MG63 (cell line): ENCODE measurements around the gene APBA3. TPM values are rescaled to one million over a fixed set of nuclear protein-coding genes. Genes with fewer than 3 reads are reported as not detected.

ENCODE experiments used
- DNase-seq: peaks from one replicate; pipeline ENCODE4 v3.0.0-alpha.2; 2020
- H3K27me3 ChIP-seq: fragments of 250-450 bp; sonication (Bioruptor Pico); 2 replicates; pipeline ENCODE4 v1.5.1; 2020; ENCODE audit warnings: mild to moderate bottlenecking, moderate library complexity
- H3K36me3 ChIP-seq: fragments of 250-450 bp; sonication (Bioruptor Pico); 2 replicates; pipeline ENCODE4 v1.5.1; 2020; ENCODE audit warnings: mild to moderate bottlenecking, moderate library complexity
- H3K4me3 ChIP-seq: fragments of 250-450 bp; sonication (Bioruptor Pico); 2 replicates; pipeline ENCODE4 v1.5.1; 2020; ENCODE audit warnings: mild to moderate bottlenecking, moderate library complexity
- H3K9me3 ChIP-seq: fragments of 250-450 bp; sonication (Bioruptor Pico); 2 replicates; pipeline ENCODE4 v1.5.1; 2020; ENCODE audit warnings: mild to moderate bottlenecking, moderate library complexity
- total RNA-seq: library from RNA; depleted of rRNA; stranded (reverse); fragments of >200 nt; shearing (Covaris generic); gene quantifications from 2 replicates; pipeline ENCODE4 v1.2.3, GENCODE V29; 2014; ENCODE audit warnings: low replicate concordance; rRNA removed

APBA3 gene, protein sequence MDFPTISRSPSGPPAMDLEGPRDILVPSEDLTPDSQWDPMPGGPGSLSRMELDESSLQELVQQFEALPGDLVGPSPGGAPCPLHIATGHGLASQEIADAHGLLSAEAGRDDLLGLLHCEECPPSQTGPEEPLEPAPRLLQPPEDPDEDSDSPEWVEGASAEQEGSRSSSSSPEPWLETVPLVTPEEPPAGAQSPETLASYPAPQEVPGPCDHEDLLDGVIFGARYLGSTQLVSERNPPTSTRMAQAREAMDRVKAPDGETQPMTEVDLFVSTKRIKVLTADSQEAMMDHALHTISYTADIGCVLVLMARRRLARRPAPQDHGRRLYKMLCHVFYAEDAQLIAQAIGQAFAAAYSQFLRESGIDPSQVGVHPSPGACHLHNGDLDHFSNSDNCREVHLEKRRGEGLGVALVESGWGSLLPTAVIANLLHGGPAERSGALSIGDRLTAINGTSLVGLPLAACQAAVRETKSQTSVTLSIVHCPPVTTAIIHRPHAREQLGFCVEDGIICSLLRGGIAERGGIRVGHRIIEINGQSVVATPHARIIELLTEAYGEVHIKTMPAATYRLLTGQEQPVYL
- 1.4 and 10.1 TPM in 2 replicates for total RNA-seq

DNA sequence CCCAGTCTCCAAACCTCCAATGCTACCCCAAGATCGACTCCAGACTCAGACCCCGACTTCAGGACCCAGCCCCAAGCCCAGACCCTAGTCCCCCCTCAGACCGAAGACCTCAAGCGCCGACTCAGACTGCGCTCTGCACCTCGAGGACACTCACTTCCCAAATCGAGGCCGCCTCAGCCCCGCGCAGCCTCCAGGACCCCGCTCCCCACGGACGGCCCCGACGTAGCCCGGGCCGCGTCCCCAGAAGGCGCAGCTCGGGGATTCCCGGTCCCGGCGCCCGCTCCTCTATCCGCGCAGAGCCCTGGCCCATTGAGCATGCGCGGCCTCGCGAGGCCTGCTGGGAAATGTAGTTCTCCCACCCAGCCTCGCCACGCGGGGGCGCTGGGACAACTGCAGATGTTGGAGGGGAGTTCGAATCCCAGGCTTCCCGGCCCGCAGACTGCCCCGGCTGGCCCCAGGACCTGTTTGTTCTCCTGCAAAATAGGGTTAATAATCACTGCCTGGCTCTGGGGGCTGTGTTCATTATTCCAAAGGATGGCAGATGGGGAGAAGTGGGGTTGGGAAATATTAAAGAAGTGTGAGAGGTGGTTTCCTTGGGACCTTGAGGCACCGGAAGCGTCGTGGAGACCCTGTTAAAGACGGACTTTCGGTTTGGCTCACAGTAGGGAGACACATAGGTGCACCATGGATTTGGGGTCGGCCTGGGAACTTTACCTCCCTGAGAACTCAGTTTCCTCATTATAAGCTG is at the start of gene APBA3:
Gene APBA3, minus strand, starts transcription at position 311 of the 748 bp plus-strand sequence. CDS start 1,428 bp downstream, outside the sequence.
- Histone ChIP-seq H3K27me3 (no peaks in the 10 kb centered on the region), H3K36me3 (no peaks in the 10 kb centered on the region), H3K4me3 (peak within 1 kb of the TSS; percentile 89), H3K9me3 (no peaks in the 10 kb centered on the region)
- peak; percentile 78 for DNase-seq

DNA sequence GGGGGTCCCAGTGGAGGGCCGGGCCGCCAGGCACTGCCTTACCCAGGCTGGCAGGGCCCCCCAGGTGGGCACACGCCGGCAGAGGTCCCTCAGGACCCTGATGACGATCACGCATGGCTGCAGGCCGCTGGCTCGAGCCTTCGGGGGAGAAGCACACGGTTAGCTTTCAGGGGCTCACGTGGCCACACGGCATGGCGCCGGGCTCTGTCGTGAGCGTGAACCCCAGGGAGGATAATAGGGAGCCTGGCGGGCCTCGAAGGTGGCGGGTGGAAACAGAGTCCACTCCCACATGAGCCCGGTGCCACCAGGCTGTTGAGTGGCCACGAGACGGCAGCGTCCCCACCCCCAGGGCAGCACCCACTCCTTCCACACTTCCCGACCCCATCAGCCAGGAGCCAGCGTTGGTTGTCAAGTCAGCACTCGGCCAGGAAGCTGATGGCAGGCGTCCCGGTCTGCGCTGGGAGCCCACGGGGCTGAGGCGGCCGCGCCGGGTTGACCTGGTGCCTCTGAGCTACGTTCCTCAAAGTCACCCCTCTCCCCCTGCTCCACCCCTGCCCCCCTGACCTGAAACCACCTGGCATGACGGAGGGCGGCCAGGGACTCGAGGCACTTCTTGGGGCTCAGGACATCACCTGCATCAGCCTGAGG is 49.3 kb upstream of the APBA3 start:
- Histone ChIP-seq H3K27me3 (no peaks in the 10 kb centered on the region), H3K9me3 (no peaks in the 10 kb centered on the region), H3K36me3 (no peaks in the 10 kb centered on the region), H3K4me3 (no peak overlapping the region)
- DNase-seq: no peak

DNA sequence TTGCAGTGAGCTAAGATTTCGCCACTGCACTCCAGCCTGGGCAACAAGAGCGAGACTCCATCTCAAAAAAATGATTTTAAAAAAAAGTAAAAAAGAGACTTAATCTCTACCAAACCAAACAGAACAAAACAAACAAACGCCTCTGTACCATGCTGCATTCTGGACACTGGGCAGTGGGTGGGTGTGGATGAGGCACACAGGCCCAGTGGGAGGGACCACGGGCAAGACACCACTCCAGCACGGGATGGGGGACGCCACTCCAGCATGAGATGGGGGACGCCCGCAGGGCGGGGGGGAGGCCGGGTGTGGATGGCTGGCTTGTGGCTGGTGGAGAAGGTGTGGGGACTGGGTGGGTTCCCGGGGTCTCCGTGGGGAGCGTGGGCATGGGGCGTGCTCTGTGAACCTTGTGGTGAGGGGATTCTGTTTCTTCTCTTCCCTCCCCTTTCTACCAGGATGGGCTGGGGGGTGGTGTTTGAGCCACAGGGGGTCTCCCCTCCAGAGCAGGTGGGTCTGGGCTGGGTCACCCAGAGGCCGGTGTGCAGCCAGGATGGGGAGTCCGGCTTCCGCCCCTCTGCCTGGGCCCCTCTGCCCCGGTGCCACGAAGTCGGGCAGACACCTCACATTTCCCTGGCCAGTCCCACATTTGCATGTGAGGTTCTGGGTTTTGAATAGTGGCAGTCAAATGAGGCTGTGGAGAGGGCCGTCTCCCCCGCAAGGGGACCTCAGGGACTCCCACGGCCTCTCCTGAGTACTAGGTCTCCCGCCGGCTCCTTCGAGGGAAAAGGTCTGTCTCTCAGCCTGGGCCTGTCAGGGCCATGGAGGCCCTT is 48.6 kb upstream of the APBA3 start:
- H3K27me3 ChIP-seq: no peaks in the 10 kb centered on the region
- H3K36me3 ChIP-seq: no peaks in the 10 kb centered on the region
- no peak for DNase-seq
- no peak overlapping the region for H3K4me3 ChIP-seq
- no peaks in the 10 kb centered on the region for H3K9me3 ChIP-seq

DNA sequence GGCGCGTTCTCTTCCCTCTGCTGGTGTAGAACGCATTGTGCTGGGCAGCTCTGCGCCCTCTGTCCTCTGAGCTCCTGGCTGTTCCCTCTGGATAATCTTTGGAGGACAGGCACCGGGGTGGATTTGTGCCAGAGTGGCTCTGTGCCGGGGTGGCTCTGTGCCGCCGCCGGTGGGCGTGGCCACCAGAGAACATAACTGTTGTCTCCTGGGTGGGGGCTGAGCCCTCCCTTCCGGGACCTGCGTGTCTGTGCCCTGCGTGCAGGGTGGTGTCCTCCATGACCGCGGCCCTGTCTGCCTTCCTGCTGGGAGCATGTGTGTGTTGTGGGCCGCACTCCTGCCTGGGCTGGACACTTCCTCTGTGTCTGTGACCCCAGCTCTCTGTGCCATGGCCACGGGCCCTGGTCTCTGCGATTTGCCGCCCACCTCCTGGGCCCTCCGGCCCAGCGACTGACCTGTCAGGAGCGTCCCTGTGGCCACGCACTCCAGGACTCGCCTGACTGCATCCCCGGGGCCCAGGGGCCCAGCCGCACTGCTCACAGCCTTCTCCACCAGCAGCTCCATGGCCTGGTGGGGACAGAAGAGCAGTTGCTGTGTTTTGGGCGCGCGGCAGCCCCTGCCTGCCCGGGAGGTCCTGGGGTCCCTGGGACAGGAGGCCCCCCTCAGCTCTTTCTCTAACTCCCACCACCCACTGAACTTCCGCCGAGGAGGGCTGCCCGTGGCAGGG is 47.1 kb upstream of the APBA3 start:
- no peaks in the 10 kb centered on the region for H3K9me3 ChIP-seq
- no peaks in the 10 kb centered on the region for H3K36me3 ChIP-seq
- H3K4me3 ChIP-seq: no peak overlapping the region
- no peak for DNase-seq
- no peaks in the 10 kb centered on the region for H3K27me3 ChIP-seq

DNA sequence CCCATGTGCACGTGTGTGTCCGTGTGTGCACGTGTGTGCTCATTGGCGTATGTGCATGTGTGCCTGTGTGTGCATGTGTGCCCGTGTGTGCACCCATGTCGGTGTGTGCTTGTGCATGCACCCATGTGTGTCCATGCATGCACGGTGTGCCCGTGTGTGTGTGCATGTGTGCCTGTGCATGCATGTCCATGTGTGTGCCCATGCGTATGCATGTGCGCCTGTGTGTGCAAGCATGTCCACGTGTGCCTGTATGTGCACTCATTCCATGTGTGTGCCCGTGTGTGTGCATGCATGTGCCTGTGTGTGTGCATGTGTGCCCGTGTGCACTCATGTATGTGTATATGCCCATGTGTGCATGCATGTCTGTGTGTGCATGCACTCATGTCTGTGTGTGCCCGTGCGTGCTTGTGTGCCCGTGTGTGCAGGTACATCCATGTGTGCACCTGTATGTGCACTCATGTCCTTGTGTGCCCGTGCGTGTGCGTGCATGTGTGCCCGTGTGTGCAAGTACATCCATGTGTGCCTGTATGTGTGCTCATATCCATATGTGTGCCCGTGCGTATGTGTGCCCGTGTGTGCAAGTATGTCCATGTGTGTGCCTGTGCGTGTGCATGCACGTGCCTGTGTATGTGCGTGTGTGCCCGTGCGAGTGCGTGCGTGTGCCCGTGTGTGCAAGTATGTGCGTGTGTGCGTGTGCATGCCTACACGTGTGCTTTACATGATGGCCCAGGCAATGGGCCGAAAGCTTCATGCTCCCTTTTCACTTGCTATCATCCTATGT is 46.3 kb upstream of the APBA3 start:
- Histone ChIP-seq H3K27me3 (no peaks in the 10 kb centered on the region), H3K9me3 (no peaks in the 10 kb centered on the region), H3K36me3 (no peaks in the 10 kb centered on the region), H3K4me3 (no peak overlapping the region)
- no peak for DNase-seq

DNA sequence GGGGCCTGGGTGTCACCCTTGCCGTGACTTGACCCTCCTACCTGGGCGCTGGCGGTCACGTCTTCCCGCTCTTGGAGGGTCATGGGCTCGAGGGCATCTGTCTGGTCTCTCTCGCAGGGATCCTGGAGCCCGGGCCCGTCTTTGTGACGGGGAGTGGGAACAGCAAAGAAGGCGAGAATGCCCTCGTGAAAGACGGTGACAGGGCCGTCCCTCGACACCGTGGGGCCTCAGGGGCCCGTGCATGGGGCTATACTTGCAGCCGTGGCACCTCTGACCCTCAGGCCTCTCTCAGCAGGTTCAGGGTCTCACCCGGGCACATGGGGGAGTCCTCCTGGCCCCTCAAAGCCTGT is 45.6 kb upstream of the APBA3 start:
- Histone ChIP-seq H3K9me3 (no peaks in the 10 kb centered on the region), H3K4me3 (no peak overlapping the region), H3K27me3 (no peaks in the 10 kb centered on the region), H3K36me3 (no peaks in the 10 kb centered on the region)
- DNase-seq: no peak

DNA sequence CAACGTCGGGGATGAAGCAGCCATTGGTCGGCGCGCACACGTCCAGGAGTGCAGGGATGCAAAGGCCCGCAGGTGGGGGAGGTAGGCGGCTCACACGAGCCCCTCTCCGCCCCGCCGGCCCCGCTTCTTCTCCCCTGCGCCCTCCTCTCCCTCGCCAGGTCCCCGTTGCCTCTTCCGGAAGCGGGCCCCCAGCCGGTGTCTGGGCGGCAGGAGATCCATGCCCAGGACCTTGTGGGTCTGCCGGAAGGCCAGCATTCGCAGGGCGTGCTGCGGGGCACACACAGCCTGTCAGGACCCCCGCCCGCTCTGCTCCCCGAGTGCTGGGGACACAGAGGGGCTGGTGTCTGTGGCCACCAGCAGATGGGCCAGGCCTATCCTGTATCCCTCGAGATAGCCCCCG is 44.4 kb upstream of the APBA3 start:
- Histone ChIP-seq H3K36me3 (no peaks in the 10 kb centered on the region), H3K27me3 (no peaks in the 10 kb centered on the region), H3K4me3 (no peak overlapping the region), H3K9me3 (no peaks in the 10 kb centered on the region)
- no peak for DNase-seq

DNA sequence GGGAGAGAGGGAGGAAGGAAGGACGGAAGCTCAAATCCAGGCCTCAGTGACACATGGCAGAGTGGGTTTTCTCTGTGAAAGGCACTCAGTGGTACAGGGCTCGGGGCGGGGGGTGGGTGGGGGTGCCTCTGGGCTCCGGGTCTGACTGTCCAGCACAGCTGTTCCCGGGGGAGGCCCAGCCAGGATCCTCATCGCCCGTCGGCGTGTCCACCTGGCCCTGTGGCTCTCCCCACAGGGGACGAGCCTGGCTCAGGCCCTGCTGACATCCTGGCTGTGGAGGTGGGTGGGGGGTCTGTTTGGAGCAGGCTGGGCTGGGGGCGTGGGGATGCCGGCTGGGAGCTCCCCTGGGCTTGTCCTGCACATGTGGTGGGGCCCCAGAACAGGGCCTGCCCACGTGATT is 42.9 kb upstream of the APBA3 start:
- H3K4me3 ChIP-seq: no peak overlapping the region
- no peaks in the 10 kb centered on the region for H3K27me3 ChIP-seq
- no peak for DNase-seq
- no peaks in the 10 kb centered on the region for H3K36me3 ChIP-seq
- no peaks in the 10 kb centered on the region for H3K9me3 ChIP-seq

DNA sequence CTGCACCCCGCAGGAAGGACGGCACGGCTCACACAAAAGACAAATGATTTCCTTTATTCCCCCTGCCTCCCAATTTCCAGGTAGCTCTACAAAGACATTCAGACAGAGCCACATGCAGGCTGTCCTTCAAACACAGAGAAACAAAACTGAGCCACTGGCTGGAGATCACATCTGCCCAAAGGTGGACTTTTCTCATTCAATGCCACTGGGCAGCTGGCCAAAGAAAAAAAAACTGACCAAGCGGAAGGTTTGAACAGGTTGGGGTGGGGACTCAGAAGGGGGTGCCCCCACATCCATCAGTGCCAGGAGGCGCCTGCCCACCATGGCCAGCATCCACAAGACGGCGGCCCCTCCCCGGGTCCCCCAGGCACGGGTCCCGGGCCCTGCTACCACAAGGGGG is 42.5 kb upstream of the APBA3 start:
- H3K27me3 ChIP-seq: no peaks in the 10 kb centered on the region
- no peaks in the 10 kb centered on the region for H3K36me3 ChIP-seq

DNA sequence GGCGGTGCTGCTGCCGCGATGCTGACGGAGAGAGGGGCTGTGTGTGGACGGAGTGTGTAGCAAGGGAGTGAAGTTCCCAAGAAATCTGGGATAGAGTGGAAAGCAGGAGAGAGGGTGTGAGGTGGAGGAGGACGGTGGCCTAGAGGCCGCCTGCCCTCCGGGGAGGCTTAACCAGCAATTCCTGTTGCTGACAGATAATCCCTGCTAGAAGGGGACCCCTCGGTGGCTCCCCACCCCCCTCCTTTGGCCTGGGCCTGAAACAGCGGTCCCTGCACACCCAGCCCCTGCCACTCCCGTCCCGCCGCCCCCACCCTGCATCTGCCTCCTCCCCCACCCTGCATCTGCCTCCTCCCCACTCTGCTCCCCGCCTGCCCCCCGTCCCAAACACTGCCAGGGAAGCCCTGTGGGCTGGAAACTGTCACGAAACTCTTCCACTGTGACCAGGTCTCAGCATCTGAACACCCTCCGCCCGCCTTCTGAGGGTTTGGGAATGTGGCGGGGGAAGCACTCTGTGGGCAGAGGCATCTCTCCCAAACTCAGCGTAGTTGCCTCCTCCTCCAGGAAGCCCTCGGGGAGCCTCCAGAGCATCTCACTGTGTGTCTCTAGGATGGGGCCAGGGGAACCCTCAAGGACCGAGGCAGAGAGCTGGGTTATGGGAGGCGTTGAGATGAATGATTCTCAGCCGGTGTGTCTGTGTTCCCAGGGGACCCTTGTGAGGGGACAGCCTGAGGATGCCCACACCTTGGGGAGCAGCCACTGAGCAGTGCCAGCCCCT is 41.8 kb upstream of the APBA3 start:
- H3K36me3 ChIP-seq: no peaks in the 10 kb centered on the region
- DNase-seq: no peak
- H3K9me3 ChIP-seq: no peaks in the 10 kb centered on the region
- no peaks in the 10 kb centered on the region for H3K27me3 ChIP-seq
- H3K4me3 ChIP-seq: no peak overlapping the region

More for the DNA sequence above, 42.5 kb upstream of the APBA3 start:
- Histone ChIP-seq H3K4me3 (no peak overlapping the region), H3K9me3 (no peaks in the 10 kb centered on the region)
- DNase-seq: no peak

DNA sequence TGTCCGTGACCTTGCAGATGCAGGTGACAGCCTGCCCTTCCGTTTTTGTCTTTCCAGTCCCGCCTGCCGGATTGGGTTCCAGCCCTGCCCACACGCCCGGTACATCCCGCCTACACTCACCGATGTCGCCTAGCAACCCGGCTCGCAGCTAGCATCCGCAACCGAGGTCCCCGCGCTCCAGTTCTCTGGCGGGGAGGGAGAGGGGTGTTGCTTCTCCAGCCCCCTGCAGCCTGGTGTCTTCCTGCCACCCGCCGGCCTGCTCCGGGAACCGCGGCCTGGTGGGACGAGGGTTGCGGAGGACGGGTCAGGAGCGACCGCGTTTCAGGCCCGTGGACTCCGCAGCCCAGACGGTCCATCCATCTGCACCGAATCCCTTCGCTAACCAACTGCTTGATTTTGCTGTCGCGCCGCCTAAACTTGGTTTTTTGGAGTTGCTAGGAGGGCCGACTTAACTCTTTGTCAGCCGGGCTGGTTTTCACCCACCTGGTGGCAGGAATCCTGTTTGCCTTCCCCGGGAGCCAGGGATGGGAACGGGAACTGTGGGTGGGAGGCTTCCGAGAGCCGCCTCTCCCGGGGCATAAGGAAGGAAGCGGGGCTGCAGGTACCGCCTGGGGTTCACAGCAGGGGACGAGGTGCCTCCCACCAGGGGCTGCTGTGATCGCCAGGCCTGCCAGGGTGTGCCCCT is 40.1 kb upstream of the APBA3 start:
- no peaks in the 10 kb centered on the region for H3K27me3 ChIP-seq
- H3K9me3 ChIP-seq: no peaks in the 10 kb centered on the region
- no peak for DNase-seq
- no peak overlapping the region for H3K4me3 ChIP-seq
- no peaks in the 10 kb centered on the region for H3K36me3 ChIP-seq

DNA sequence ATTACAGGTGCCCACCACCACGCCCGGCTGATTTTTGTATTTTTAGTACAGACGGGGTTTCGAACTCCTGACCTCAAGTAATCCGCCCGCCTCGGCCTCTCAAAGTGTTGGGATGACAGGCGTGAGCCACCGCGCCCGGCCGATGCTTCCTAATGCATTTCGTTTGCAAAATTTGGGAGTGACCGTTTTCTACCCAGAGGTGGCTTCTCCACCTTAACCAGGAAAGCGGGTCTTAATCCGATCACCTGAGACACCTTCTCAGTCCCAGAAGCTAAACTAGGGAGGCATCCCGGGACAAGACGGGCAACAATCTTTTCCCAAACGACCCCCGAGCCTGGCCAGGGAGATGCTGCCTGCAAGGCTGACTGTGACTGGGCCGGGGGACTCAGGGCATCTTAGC is 39.5 kb upstream of the APBA3 start:
- no peak for DNase-seq
- H3K36me3 ChIP-seq: no peaks in the 10 kb centered on the region
- no peak overlapping the region for H3K4me3 ChIP-seq
- no peaks in the 10 kb centered on the region for H3K27me3 ChIP-seq
- no peaks in the 10 kb centered on the region for H3K9me3 ChIP-seq

DNA sequence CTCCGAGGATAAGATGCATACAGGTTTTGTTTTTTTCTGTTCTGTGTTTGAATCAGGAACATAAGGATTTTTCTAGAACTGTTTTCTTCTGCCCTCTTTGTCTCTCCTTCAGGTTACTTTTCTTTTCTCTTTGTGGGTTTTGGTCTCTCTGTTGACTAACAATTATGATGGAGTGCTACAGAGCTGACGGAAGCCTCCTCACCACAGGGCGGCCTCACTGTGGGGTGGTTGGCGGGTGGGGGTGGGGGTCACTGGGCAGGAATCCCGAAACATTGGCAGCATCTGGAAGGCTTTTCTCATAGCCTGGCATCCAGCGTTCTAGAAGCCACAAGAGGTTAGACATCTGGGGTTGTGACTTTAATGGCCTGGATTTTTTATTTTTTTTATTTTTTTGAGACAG is 36.6 kb upstream of the APBA3 start:
- no peak overlapping the region for H3K4me3 ChIP-seq
- no peaks in the 10 kb centered on the region for H3K36me3 ChIP-seq
- peak; percentile 23 for DNase-seq
- H3K27me3 ChIP-seq: no peaks in the 10 kb centered on the region
- H3K9me3 ChIP-seq: no peaks in the 10 kb centered on the region

DNA sequence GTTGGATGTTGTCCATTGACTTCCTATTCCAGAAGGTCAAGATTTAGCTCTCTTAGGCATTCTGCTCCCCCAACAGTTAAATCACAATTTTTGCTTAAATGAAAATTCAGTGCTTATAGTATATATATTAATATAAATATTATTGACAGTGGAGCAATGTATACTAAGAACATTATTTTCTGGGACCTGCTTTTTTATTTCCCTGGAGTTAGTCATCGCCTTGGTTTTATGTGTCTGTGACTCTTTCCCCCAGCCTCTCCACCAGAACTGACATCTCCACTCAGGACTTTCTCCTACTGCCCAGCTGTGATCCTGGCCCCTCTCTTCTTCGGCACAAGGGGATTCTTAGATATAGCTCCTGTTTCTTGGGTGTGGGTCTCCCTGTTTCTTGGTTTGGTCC is 34.9 kb upstream of the APBA3 start:
- Histone ChIP-seq H3K9me3 (no peaks in the 10 kb centered on the region), H3K36me3 (no peaks in the 10 kb centered on the region), H3K27me3 (no peaks in the 10 kb centered on the region), H3K4me3 (no peak overlapping the region)
- DNase-seq: no peak
